GM19397 (cell line): Measurements from ENCODE around the gene TUBG2.

Experiments
- ATAC-seq: cut with Tn5 transposase; IDR thresholded peaks from one replicate; pipeline ENCODE4 v1.9.1; 2021; ENCODE audit warnings: mild to moderate bottlenecking, moderate library complexity; ENCODE audit not compliant: unreplicated experiment

Gene TUBG2

GRCh38 chr17:42695500-42695899 lies 36.4 kb downstream of the TUBG2 start:
- no peak for ATAC-seq

- no peak for ATAC-seq
Observed at GRCh38 chr17:42697108-42697811, 38.2 kb downstream of the TUBG2 start.

DNA sequence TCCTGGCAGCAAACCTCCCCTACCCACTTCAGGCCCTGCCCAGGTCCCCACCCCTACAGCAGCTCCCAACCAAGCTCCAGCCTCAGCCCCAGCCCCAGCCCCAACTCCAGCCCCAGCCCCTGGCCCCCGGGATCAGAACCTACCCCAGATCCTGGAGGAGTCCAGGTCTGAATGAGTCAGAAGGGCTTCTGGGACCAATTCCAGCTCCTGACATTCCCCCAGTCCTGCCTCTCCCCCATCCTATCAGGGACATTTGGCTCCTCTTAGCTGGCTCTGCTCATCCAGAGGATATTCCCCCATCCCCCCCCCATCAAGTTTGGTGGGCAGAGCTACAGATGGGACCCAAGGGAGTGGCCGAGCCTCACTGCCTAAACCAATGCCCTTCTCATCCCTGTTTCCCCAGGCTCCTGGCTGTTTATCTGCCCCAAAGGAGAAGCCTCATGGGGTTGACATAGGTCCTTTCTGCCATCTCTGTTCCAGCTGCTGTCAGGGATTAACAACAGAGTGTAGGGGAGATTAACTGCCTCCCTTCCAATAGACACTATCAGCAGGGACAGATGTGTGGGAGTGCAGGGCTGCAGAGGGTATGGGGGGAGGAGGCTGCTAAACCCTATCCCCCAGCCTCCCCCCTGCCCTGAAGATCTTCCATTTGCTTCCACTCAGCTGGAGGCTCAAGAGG lies 39.8 kb downstream of the TUBG2 start:
- ATAC-seq, result no peak

DNA sequence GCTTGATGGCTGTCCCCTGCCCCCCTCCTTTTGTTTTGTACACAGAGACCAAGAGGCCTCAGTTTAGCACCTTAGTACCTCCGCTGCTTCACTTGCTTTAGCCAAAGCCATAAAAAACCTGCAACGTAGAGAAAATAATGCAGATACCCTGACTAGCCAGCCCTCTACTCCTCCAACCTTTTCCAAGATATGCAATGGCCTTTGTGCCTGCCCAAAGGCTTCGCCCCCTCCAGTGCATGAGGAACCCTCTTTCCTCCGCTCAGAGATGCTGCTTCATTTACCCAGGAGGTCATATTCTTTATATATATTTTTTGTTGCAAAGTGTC lies 40.3 kb downstream of the TUBG2 start:
- ATAC-seq, result no peak

GRCh38 chr17:42700586-42701289 lies 41.7 kb downstream of the TUBG2 start:
- ATAC-seq, result no peak

GRCh38 chr17:42702446-42702845 lies 43.4 kb downstream of the TUBG2 start:
- ATAC-seq, result no peak

DNA sequence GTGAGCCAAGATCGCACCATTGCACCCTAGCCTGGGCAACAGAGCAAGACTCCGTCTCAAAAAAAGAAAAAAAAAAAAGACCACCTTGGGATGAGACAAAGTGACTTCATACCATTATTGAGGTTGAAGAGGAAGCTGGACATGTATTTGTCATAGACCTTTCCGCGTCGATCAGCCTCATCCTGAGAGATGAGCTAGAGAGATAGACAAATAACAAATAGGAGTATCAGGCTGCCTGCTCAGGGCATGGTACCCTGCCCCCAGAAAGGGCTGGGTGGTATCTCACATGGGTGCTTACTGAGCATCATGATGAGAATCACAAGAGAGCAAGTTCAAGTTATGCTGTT lies 45.4 kb downstream of the TUBG2 start:
- no peak for ATAC-seq

DNA sequence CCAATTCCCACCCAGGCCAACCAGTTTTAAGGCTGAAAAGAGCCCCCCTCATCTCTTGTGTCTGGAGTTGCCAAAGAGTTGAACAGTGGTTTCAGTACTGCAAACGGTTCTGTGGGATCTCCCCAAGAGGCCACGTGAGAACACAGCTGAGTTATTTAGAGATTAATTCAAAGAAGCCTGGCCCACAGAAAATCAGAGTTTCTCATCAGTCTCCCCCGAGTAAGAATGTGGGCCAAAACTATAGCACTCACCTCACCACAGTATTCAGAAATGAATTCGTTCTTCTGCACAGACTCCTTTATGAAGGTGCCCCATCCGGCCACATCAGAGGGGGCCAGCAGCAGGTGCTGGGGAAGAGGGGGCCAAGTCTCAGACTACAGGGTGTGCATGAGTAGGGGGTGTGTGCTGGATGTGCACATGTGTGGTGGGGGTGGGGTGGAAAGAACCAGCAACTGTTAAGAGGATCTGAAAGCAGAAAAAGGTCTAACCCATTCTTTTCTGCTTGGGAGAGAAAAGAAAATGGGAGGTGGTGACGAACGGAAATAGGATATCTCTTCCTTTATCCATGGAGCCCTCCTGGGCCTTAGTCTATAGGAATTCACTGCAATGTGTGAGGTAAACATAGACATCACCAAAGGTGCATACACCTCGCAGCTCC lies 45.9 kb downstream of the TUBG2 start:
- no peak for ATAC-seq

GRCh38 chr17:42706732-42707131 lies 47.6 kb downstream of the TUBG2 start:
- ATAC-seq, result no peak

DNA sequence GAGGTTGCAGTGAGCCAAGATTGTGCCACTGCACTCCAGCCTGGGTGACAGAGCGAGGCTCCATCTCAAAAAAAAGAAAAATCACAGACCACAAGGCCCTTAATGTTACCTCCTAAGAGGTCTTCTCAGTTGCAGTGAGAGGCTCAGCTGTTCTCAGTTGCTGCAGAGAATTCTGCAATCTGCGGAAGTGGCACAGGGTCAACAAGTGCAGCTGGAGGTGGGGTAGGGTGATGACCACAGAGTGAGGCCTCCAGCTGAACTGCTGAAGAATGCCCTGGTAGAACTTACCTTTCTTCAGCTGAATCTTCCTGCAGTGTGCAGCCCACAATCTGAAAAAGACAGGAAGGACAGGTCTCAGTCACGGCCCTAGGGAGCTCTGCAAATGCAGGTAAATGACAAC lies 49.5 kb downstream of the TUBG2 start:
- no peak for ATAC-seq

DNA sequence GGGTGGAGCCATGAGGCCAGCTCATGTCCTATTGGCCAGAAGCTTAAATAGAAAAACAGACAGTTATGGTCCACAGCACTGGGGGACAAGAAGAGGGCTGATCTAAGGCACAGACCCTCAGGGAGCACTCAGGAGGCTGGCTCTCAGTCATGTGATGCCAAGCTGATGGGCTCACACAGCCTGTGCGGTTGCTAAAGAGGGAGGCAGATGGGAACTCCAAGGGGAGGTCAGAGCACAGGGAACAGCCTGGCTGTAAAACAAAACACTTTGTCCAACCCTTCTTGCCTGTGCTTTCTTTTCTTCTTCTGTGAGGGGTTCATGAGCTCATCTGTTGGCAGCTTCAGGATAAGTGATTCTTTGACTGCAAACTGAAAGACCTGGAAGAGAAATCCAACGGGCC lies 50.5 kb downstream of the TUBG2 start:
- no peak for ATAC-seq
